ENCODE data around the gene CDKN1C. TPM values are rescaled to one million over a fixed set of nuclear protein-coding genes. Genes with fewer than 3 reads are reported as not detected.

The CDKN1C gene
- total RNA-seq, 2 donors from 2014 or later, result 17.2 to 28.7 TPM

DNA sequence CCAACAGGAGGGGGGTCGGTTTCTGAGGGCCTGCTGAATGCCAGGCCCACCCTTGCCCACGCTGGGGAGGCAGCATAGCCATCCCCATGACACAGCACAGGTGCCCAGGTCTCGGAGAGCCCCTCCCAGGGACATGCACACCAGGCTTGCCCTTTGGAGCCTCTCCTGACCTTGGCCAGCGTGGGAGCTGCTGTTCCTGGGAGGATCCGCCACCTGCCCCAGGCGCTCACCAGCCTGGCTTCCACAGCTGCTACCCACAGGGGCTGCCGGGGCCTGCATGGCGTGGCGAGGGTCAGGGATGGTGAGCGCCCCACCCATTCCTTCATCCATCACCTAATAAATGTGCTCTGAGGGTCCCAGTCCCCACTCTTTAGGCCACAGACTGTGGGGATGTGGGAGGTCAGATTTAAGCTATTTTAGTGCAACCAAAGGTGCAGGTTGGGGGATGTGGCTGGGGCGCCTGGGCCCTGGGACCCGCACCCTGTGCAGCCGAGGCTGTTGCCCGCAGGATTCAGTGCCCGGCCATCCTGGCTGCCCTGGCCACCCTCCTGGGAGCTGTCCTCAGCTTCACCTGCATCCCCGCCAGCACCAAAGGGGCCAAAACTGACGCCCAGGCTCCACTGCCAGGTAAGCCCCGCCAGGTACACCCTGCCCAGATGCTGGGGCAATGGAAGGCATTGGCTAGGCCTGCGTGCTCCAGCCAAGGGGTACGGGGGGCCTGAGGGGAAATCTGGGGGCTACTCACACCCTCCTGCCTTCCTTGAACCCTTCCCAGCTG, 30.7 kb upstream of the CDKN1C start:
- Histone ChIP-seq H3K4me3 (no peak overlapping the region), H3K27me3 (no peaks in the 10 kb centered on the region), H3K36me3 (no peaks in the 10 kb centered on the region), H3K27ac (peak overlapping the region in 1 of 2 donors; percentile 86), H3K4me1 (peaks cover 0 to 51% of the 10 kb centered on the region in 2 donors), H3K9me3 (no peaks in the 10 kb centered on the region)
- TF ChIP-seq, protein P1, sequence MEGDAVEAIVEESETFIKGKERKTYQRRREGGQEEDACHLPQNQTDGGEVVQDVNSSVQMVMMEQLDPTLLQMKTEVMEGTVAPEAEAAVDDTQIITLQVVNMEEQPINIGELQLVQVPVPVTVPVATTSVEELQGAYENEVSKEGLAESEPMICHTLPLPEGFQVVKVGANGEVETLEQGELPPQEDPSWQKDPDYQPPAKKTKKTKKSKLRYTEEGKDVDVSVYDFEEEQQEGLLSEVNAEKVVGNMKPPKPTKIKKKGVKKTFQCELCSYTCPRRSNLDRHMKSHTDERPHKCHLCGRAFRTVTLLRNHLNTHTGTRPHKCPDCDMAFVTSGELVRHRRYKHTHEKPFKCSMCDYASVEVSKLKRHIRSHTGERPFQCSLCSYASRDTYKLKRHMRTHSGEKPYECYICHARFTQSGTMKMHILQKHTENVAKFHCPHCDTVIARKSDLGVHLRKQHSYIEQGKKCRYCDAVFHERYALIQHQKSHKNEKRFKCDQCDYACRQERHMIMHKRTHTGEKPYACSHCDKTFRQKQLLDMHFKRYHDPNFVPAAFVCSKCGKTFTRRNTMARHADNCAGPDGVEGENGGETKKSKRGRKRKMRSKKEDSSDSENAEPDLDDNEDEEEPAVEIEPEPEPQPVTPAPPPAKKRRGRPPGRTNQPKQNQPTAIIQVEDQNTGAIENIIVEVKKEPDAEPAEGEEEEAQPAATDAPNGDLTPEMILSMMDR (IDR thresholded peaks at IDR 0.05), result no peak
- DNase-seq (ENCODE audit: low spot score), result no peak

DNA sequence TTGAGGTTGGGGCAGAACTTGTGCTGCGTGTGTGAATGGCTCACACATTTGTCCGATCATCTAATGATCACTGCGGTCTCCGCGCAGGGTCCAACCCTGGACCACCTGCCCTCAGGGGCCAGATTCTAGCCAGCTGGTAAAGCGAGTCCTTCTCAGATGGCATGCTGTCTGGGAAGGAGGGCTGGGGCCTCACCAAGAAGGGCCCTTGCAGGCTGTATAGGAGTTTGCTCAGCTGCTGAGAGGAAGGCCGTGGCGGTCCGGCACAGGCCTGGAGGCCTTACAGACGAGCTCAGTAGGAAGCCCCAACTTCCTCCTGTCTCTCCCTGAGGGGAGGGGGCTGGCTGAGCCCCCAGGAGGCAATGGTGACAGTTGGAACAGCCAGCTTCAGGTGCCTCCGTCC, 29.9 kb upstream of the CDKN1C start:
- TF ChIP-seq, protein P1 (IDR thresholded peaks at IDR 0.05), result no peak
- H3K27ac ChIP-seq, result peak overlapping the region; percentile 86 to 93
- no peaks in the 10 kb centered on the region for H3K9me3 ChIP-seq
- no peaks in the 10 kb centered on the region for H3K36me3 ChIP-seq
- H3K27me3 ChIP-seq, result no peaks in the 10 kb centered on the region
- peaks cover 0 to 53% of the 10 kb centered on the region in 2 donors for H3K4me1 ChIP-seq
- H3K4me3 ChIP-seq, result no peak overlapping the region
- no peak for DNase-seq (ENCODE audit: low spot score)

- no peak for DNase-seq (ENCODE audit: low spot score)
- H3K4me3 ChIP-seq, result no peak overlapping the region
- H3K9me3 ChIP-seq, result no peaks in the 10 kb centered on the region
- peaks cover 0 to 49% of the 10 kb centered on the region in 2 donors for H3K4me1 ChIP-seq
- H3K36me3 ChIP-seq, result no peaks in the 10 kb centered on the region
- peak overlapping the region; percentile 86 to 93 for H3K27ac ChIP-seq
- no peaks in the 10 kb centered on the region for H3K27me3 ChIP-seq
- TF ChIP-seq, protein P1 (IDR thresholded peaks at IDR 0.05), result no peak
Observed at GRCh38 chr11:2914455-2915195, 29.1 kb upstream of the CDKN1C start.

- TF ChIP-seq, protein P1 (IDR thresholded peaks at IDR 0.05), result no peak
- H3K27ac ChIP-seq, result peak overlapping the region; percentile 86 to 93
Observed at GRCh38 chr11:2913776-2914175, 28.2 kb upstream of the CDKN1C start.

DNA sequence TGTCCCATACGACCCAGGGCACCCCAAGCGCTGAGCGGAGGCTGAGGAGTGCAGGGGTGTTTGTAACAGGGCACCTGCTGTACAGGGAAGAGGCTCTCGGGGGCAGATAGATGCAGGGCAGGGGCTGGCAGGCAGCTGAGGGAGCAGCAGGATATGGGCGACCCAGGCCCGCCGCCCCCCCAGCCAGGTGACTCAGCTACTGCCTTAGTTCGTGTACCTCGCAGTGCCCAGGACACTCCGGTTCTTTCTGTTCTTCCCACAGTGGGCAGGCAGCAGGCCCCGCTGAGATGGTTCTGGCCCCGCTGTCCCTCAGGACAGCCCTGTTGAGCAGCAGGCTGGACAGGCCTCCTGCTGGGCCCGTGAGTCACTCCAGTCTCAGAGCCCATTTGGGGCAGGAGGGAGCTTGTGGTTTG, 27.4 kb upstream of the CDKN1C start:
- Histone ChIP-seq H3K27ac (peak overlapping the region in 1 of 2 donors; percentile 86), H3K4me3 (no peak overlapping the region), H3K36me3 (no peaks in the 10 kb centered on the region), H3K9me3 (no peaks in the 10 kb centered on the region), H3K4me1 (peaks cover 0 to 59% of the 10 kb centered on the region in 2 donors), H3K27me3 (no peaks in the 10 kb centered on the region)
- TF ChIP-seq, protein P1 (IDR thresholded peaks at IDR 0.05), result no peak
- no peak for DNase-seq (ENCODE audit: low spot score)

More at GRCh38 chr11:2913776-2914175, 28.2 kb upstream of the CDKN1C start:
- Histone ChIP-seq H3K4me3 (no peak overlapping the region), H3K36me3 (no peaks in the 10 kb centered on the region), H3K27me3 (no peaks in the 10 kb centered on the region), H3K4me1 (peaks cover 0 to 57% of the 10 kb centered on the region in 2 donors), H3K9me3 (no peaks in the 10 kb centered on the region)
- no peak for DNase-seq (ENCODE audit: low spot score)
